Mesothelial cell of epicardium (in vitro differentiated cells): ENCODE measurements around the gene SLC6A15. TPM values are rescaled to one million over a fixed set of nuclear protein-coding genes. Genes with fewer than 3 reads are reported as not detected.

Experiments
- DNase-seq, 2 experiments: peaks; one replicate each; pipeline ENCODE4 v3.0.0; 2021; ENCODE audit warnings: low spot score in 2 of 2; ENCODE audit not compliant: unreplicated experiment in 2 of 2
- H3K27ac Mint-ChIP-seq: 2 replicates; pipeline ENCODE4 v1.8.0; 2021; ENCODE audit warnings: mixed read lengths
- H3K27me3 Mint-ChIP-seq: 2 replicates; pipeline ENCODE4 v1.8.0; 2021; ENCODE audit warnings: low read depth, mixed read lengths
- H3K36me3 Mint-ChIP-seq: 2 replicates; pipeline ENCODE4 v1.8.0; 2021; ENCODE audit warnings: mixed read lengths
- H3K4me1 Mint-ChIP-seq: 2 replicates; pipeline ENCODE4 v1.8.0; 2021; ENCODE audit warnings: mixed read lengths
- H3K4me3 Mint-ChIP-seq: 2 replicates; pipeline ENCODE4 v1.8.0; 2021; ENCODE audit warnings: mild to moderate bottlenecking, moderate library complexity, mixed read lengths
- H3K9me3 Mint-ChIP-seq: 2 replicates; pipeline ENCODE4 v1.8.0; 2021; ENCODE audit warnings: mixed read lengths
- total RNA-seq: library from RNA; stranded (reverse); gene quantifications from 3 replicates; pipeline ENCODE4 v1.2.1, GENCODE V29; 2021
- TF ChIP-seq, protein P1 (sequence below): fragments of 200-600 bp; sonication (generic); IDR thresholded peaks from one replicate; pipeline ENCODE4 v1.5.0; 2021; ENCODE audit warnings: antibody characterized with exemption; ENCODE audit not compliant: unreplicated experiment

SLC6A15 gene
- total RNA-seq, 1 donor from 2014 or later = 9.6 TPM

DNA sequence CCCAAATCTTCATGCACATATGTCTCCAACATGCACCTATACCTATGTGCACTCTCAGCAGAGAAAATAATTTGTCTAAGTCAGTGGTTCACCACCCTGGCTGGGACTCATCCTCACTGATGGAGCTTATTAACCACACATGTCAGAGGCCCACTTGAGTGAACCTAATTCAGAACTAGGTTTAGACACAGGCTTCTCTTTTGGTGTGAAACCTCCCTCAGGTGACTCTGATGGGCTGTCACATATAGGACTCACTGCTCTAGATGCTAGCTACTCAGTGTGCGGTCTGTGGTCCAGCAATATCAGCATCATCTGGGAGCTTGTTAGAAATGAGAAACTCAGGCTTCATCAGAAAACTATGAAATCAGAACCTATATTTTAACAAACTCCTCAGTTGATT is 85.7 kb downstream of the SLC6A15 start:
- TF ChIP-seq, protein P1, sequence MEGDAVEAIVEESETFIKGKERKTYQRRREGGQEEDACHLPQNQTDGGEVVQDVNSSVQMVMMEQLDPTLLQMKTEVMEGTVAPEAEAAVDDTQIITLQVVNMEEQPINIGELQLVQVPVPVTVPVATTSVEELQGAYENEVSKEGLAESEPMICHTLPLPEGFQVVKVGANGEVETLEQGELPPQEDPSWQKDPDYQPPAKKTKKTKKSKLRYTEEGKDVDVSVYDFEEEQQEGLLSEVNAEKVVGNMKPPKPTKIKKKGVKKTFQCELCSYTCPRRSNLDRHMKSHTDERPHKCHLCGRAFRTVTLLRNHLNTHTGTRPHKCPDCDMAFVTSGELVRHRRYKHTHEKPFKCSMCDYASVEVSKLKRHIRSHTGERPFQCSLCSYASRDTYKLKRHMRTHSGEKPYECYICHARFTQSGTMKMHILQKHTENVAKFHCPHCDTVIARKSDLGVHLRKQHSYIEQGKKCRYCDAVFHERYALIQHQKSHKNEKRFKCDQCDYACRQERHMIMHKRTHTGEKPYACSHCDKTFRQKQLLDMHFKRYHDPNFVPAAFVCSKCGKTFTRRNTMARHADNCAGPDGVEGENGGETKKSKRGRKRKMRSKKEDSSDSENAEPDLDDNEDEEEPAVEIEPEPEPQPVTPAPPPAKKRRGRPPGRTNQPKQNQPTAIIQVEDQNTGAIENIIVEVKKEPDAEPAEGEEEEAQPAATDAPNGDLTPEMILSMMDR = no peak
- H3K36me3 Mint-ChIP-seq = no peaks in the 10 kb centered on the region
- no peak for DNase-seq
- H3K27ac Mint-ChIP-seq = no peak overlapping the region
- no peak overlapping the region for H3K4me3 Mint-ChIP-seq
- H3K9me3 Mint-ChIP-seq = peaks cover 11% of the 10 kb centered on the region
- no peaks in the 10 kb centered on the region for H3K27me3 Mint-ChIP-seq
- H3K4me1 Mint-ChIP-seq = peaks cover 15% of the 10 kb centered on the region

DNA sequence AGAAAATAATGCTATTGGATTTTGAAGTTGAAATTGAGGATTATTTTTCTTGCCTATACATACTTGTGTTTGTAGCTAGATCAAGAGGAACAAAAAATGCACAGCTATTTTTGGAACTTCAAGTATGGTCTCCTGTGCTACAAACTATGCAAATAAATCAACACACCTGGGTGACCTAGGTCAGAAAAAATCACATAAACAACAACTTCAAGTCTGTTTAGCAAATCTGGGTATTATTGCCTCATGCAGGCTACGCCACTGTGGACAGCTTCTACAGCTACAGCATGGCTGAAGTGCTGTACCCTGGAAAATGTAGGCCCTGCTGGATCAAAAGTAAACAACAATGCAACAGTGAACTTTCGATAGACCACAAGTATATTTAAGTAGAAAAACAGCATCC is 87.5 kb downstream of the SLC6A15 start:
- Mint-ChIP-seq H3K9me3 (peaks cover 15% of the 10 kb centered on the region), H3K4me1 (peaks cover 15% of the 10 kb centered on the region), H3K4me3 (no peak overlapping the region), H3K27me3 (no peaks in the 10 kb centered on the region), H3K36me3 (peaks cover under 1% of the 10 kb centered on the region), H3K27ac (no peak overlapping the region)
- no peak for DNase-seq
- TF ChIP-seq, protein P1 = no peak

DNA sequence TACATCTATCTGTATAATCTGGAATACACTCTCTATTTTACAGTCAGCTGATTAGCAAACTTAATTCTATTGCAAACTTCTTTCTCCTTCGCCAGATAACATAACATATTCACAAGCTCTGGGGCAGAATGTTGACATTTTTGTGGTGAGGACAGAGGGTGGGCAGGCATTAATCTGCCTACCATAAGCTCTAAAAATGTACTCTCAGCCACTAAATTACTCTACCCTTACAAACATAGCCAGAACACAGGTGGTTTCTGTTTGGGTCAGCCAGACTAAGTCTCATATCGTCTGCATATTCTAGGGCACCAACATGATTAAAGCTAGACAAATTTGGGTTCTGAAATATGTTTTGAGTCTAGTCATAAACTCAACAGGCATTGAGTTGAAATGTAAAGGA is 90.1 kb downstream of the SLC6A15 start:
- H3K27me3 Mint-ChIP-seq = no peaks in the 10 kb centered on the region
- DNase-seq = no peak
- peaks cover 13% of the 10 kb centered on the region for H3K9me3 Mint-ChIP-seq
- no peak overlapping the region for H3K4me3 Mint-ChIP-seq
- H3K4me1 Mint-ChIP-seq = peaks cover 15% of the 10 kb centered on the region
- H3K27ac Mint-ChIP-seq = no peak overlapping the region
- TF ChIP-seq, protein P1 = no peak
- H3K36me3 Mint-ChIP-seq = peaks cover 5% of the 10 kb centered on the region

DNA sequence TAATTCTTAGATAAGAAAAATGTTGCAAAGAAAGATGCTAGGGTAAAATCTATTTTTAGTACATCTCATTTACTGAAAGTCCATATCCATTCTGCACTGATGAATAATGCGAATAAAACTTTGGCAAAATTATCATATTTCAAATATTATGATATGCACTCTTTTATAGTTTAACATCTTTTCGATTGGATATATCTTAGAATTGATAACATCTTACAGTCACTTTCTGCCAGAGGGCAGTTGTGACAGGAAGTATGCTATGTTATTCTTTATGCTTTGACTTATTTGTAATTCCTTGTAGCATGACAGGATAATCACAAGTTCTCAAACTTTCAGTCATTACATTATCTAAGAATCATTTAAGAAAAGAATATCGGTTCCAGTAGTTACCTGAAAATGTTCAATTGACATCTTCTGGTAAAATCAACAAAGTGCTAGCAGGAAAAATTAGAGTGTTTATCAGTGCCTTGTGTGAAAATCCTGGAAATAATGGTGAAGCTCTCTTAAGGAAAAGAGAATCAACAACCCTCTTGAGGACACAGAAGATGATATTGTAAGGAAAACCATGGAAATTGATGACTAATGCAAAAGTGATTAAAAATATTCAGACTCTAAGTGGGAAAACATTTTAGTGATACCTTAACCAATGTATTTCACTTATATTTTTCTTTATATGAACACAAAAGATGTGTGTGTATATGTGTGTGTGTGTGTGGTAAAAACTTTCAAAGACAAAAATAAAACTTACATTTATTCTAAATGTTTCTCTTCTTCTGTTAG is 95.5 kb downstream of the SLC6A15 start:
- Mint-ChIP-seq H3K4me3 (no peak overlapping the region), H3K4me1 (peaks cover 16% of the 10 kb centered on the region), H3K9me3 (peaks cover 17% of the 10 kb centered on the region), H3K27ac (peak overlapping the region; percentile 69), H3K27me3 (no peaks in the 10 kb centered on the region), H3K36me3 (peaks cover 5% of the 10 kb centered on the region)
- no peak for DNase-seq
- TF ChIP-seq, protein P1 = no peak

DNA sequence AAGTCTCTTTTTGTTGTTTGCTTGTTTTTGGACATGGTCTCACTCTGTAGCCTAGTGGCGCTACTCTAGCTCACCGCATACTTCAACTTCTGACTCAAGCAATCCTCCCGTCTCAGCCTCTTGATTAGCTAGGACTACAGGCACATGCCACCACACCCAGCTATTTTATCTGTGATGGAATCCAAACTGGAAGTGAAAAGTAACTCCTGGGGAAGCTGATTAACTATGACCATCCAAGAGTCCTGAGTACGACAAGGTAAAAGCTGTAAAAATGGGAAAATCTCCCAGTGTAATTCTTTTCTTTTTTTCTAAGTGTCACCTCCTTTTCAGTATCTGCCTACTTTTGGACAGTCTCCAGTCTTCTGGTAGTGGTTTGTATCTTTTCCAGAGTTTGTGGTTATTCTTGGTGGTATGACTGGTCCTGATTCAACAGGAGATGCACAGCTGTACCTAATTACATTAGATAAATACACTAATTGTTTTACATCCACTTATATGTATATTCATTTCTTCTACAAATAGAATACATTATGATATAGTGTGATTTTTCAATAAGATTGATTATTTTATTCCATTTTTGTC is 97.8 kb downstream of the SLC6A15 start:
- TF ChIP-seq, protein P1 = no peak
- Mint-ChIP-seq H3K4me1 (peaks cover 16% of the 10 kb centered on the region), H3K27ac (no peak overlapping the region), H3K36me3 (peaks cover 2% of the 10 kb centered on the region), H3K4me3 (no peak overlapping the region), H3K27me3 (no peaks in the 10 kb centered on the region), H3K9me3 (peaks cover 10% of the 10 kb centered on the region)
- DNase-seq = no peak
